Pancreas (tissue), 10 donors: Measurements from ENCODE around the gene IL20RA. TPM values are rescaled to one million over a fixed set of nuclear protein-coding genes. Genes with fewer than 3 reads are reported as not detected.
"Not testable (repeated sequence)": the region's sequence is repeated elsewhere in the genome, so short reads cannot be mapped to it uniquely, and the experiment has no call there.

ENCODE experiments used
- ATAC-seq, 4 donors: fragments of 200-7000 bp; cut with Tn5 transposase; one replicate each; pipeline versions ENCODE4 v1.8.0 to v1.9.1; 2020; ENCODE audit warnings: mild to moderate bottlenecking in 4 of 4, moderate library complexity in 4 of 4
- DNase-seq, 6 donors: peaks; one replicate each; pipeline ENCODE4 v3.0.0-alpha.2; 2020
- FAIRE-seq: peaks from 2 replicates; lab custom pipeline; 2012; peaks lifted over from hg19 to GRCh38; lab: Jason Lieb, UNC
- H3K27ac ChIP-seq, 4 donors: fragments of 200-600 bp; sonication (generic); 1 replicate in 3 of 4; 2 replicates in 1 of 4; pipeline versions ENCODE4 v1.5.0 to v1.8.0; 2020
- H3K27me3 ChIP-seq, 4 donors: fragments of 200-600 bp; one replicate each; pipeline ENCODE4 v1.8.0; 2021
- H3K36me3 ChIP-seq, 3 donors: fragments of 200-600 bp; sonication (generic) in 1 of 3; one replicate each; pipeline versions ENCODE4 v1.5.0 to v1.8.0; 2020 to 2021
- H3K4me1 ChIP-seq, 3 donors: fragments of 200-600 bp; one replicate each; pipeline ENCODE4 v1.8.0; 2021
- H3K4me3 ChIP-seq, 4 donors: fragments of 200-600 bp; sonication (generic) in 2 of 4; one replicate each; pipeline versions ENCODE4 v1.5.0 to v1.8.0; 2020 to 2021
- H3K9me3 ChIP-seq, 4 donors: fragments of 200-600 bp; one replicate each; pipeline ENCODE4 v1.8.0; 2021
- WGBS, 2 donors: extraction: QIAGEN DNeasy Blood & Tissue Kit; methylation state at CpG; one replicate each; pipeline ENCODE4 v1.1.7; 2013; 5-methylcytosine and 5-hydroxymethylcytosine counted together
- intact Hi-C, 3 donors: fragments of 100-400 bp; cut with DNase I; formaldehyde crosslinking; loops; one replicate each; pipeline versions ENCODE4 v1.11.1 to v1.14.2; 2022
- polyA plus RNA-seq, 2 donors: library from polyadenylated mRNA; stranded (reverse); fragments of 200-250 nt; gene quantifications; one replicate each; pipeline ENCODE4 v1.2.3, GENCODE V29; 2013
- total RNA-seq, 6 donors: library from RNA; stranded (reverse); fragmentation: NEBNext Ultra II Directional in 4 of 6; extraction: Animal tissue kit (Norgen Biotek cat#: 25700) in 4 of 6; gene quantifications; one replicate each; pipeline versions ENCODE4 v1.2.1 to v1.2.4, GENCODE V29; 2021 to 2023
- TF ChIP-seq, protein P1 (sequence below), 4 donors: fragments of 200-600 bp; sonication (generic) in 3 of 4; IDR thresholded peaks; one replicate each; pipeline versions ENCODE4 v1.5.0 to v1.8.0; 2021; ENCODE audit warnings: antibody characterized with exemption in 4 of 4
- donor health status: healthy with polysubstance abuse.
- donor health status: DM: no; HTN: no; CAD: no; lungs with moderate emphysema.
- donor health status: DM: no; HTN: no; CAD: no.
- donor health status: control.
- donor health status: control.
- donor health status: Bipolar disorder and iron deficiency.
- donor health status: DM: yes; HTN: yes; CAD: no.
- donor health status: DM: no; HTN: no; CAD: no.
- donor health status: DM: no; HTN: no; CAD: no.
- donor health status: DM: yes; HTN: yes; CAD: no.

The IL20RA gene
- total and polyA plus RNA-seq, 8 donors = 5.5 to 22.2 (median 9.0) TPM

DNA sequence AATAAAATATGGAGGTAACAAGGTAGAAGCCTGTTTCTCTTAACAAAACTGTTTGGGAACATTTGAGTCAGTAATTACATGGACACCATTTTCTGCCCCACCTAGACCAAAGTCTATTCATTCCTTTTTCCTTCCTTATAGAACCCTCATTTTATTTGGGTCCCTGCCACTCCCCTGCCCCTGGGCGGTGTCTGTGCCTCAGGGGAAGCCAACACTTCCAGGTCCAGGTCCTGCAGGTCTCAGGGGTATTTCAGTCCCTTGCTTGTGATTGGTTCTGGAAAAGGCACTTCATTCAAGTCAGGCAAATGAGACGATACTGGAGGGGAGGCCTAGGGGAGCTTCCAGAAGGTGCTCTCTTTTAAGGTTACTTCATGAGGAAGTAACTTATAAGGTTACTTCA lies 80.4 kb downstream of the IL20RA start:
- TF ChIP-seq, protein P1, sequence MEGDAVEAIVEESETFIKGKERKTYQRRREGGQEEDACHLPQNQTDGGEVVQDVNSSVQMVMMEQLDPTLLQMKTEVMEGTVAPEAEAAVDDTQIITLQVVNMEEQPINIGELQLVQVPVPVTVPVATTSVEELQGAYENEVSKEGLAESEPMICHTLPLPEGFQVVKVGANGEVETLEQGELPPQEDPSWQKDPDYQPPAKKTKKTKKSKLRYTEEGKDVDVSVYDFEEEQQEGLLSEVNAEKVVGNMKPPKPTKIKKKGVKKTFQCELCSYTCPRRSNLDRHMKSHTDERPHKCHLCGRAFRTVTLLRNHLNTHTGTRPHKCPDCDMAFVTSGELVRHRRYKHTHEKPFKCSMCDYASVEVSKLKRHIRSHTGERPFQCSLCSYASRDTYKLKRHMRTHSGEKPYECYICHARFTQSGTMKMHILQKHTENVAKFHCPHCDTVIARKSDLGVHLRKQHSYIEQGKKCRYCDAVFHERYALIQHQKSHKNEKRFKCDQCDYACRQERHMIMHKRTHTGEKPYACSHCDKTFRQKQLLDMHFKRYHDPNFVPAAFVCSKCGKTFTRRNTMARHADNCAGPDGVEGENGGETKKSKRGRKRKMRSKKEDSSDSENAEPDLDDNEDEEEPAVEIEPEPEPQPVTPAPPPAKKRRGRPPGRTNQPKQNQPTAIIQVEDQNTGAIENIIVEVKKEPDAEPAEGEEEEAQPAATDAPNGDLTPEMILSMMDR (IDR thresholded peaks at IDR 0.05) = no peak
- no peaks in the 10 kb centered on the region for H3K36me3 ChIP-seq
- FAIRE-seq (no peak), ATAC-seq (no peak), DNase-seq (no peak)
- WGBS, 2 donors = 88 to 91% methylated on average over 2 of the region's 2 CpGs
- no peaks in the 10 kb centered on the region for H3K27me3 ChIP-seq
- H3K27ac ChIP-seq = no peak overlapping the region
- H3K4me1 ChIP-seq = no peaks in the 10 kb centered on the region
- H3K4me3 ChIP-seq = no peak overlapping the region
- no peaks in the 10 kb centered on the region for H3K9me3 ChIP-seq
- intact Hi-C loops = no loop called here

DNA sequence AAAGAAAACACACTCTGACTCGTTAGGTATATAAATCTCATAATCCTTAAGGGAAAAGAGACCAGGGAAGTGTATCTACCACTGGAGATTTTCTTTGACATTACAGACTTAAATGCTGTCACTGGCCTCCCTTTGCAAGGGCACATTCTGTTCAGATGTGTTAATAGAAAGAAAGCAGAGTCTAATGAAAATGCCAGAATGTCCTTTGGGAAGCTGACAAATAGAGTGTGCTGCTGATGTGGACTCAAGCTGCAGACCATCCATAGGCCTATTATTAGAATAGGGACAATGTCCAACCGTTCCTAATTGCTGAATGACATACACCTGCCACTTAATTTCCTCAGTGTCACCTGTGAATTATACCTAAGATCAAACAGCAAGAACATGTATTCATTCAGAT lies 81.5 kb downstream of the IL20RA start:
- Histone ChIP-seq H3K9me3 (no peaks in the 10 kb centered on the region), H3K36me3 (no peaks in the 10 kb centered on the region), H3K27ac (no peak overlapping the region), H3K4me3 (no peak overlapping the region), H3K4me1 (no peaks in the 10 kb centered on the region), H3K27me3 (no peaks in the 10 kb centered on the region)
- TF ChIP-seq, protein P1 (IDR thresholded peaks at IDR 0.05) = no peak
- FAIRE-seq (no peak), DNase-seq (no peak), ATAC-seq (no peak)
- intact Hi-C loops = no loop called here
- WGBS, 2 donors = 75 to 78% methylated on average over 2 of the region's 2 CpGs

DNA sequence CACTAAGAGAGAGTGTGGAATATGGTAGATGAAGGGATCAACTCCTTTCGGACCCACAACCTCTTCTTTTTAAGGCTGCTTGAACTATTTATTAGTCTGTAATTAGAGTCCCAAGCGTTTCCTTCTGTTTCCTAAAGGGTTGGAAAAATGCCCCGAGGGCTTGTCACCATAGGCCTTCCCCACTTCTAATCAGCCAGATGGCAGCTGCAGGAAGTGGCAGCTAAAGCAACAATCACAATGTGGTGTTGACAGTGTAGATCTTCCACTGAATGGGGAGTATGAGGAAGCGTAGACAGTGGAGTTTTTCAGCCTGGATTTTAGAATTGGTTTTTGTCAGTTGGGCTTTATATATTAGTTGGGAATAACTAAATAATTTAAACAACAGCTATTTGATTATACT lies 82.1 kb downstream of the IL20RA start:
- 45 to 52% methylated on average over 4 of the region's 4 CpGs for WGBS, 2 donors
- TF ChIP-seq, protein P1 (IDR thresholded peaks at IDR 0.05) = no peak
- DNase-seq (peak in 2 of 6 donors; percentile 7 to 23), FAIRE-seq (no peak), ATAC-seq (peak; percentile 43 to 91 (median 82))
- H3K4me1 ChIP-seq = no peaks in the 10 kb centered on the region
- no peak overlapping the region for H3K27ac ChIP-seq
- no peak overlapping the region for H3K4me3 ChIP-seq
- intact Hi-C loops = no loop called here
- H3K9me3 ChIP-seq = no peaks in the 10 kb centered on the region
- no peaks in the 10 kb centered on the region for H3K27me3 ChIP-seq
- H3K36me3 ChIP-seq = no peaks in the 10 kb centered on the region

DNA sequence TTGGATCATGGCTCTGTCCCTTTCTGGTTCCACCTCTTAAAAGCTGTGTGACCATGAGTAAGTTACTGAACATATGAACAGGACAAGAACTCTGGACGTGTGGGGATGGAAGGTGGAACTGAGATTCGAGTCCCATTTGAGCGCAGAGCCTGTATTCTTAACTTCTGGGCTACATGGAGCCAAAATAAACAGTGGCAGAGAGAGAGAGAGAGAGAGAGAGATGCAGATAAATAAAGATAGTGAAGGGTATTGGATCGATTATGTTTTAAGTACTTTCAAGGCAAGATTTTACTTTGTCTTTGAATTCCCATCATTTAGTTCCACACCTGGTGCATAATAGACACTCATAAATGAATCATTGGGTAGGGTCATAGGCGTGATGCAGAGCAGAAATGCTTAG lies 82.9 kb downstream of the IL20RA start:
- no peak for DNase-seq
- no peaks in the 10 kb centered on the region for H3K27me3 ChIP-seq
- peak in 3 of 4 donors; percentile 15 to 51 (median 49) for ATAC-seq
- FAIRE-seq = no peak
- intact Hi-C loops = no loop called here
- H3K9me3 ChIP-seq = no peaks in the 10 kb centered on the region
- H3K27ac ChIP-seq = no peak overlapping the region
- 32 to 39% methylated on average over 5 of the region's 5 CpGs for WGBS, 2 donors
- H3K4me3 ChIP-seq = no peak overlapping the region
- H3K4me1 ChIP-seq = no peaks in the 10 kb centered on the region
- TF ChIP-seq, protein P1 (IDR thresholded peaks at IDR 0.05) = no peak
- H3K36me3 ChIP-seq = no peaks in the 10 kb centered on the region

DNA sequence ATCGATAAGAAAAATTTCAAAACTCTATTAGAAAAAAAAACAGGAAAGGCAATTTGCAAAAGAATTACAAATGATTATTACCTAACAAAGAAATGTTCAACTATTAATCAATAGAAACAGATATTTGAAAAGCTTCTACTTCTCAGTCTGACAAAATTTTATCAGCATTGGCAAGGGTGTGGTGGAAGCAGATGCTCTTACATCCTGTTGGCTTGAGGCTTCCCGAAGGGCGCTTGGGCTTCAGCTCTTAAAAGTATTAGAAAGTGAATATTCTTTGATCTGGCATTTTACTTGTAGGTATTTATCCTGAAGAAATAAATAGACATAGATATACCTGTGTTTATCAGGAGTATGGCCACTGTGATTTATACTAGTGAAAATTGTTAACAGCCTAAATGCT lies 84.0 kb downstream of the IL20RA start:
- H3K27ac ChIP-seq = no peak overlapping the region
- H3K9me3 ChIP-seq = no peaks in the 10 kb centered on the region
- TF ChIP-seq, protein P1 (IDR thresholded peaks at IDR 0.05) = no peak
- 89 to 92% methylated on average over 3 of the region's 3 CpGs for WGBS, 2 donors
- intact Hi-C loops = no loop called here
- H3K36me3 ChIP-seq = no peaks in the 10 kb centered on the region
- no peaks in the 10 kb centered on the region for H3K4me1 ChIP-seq
- FAIRE-seq (no peak), ATAC-seq (no peak), DNase-seq (no peak)
- no peak overlapping the region for H3K4me3 ChIP-seq
- H3K27me3 ChIP-seq = no peaks in the 10 kb centered on the region

DNA sequence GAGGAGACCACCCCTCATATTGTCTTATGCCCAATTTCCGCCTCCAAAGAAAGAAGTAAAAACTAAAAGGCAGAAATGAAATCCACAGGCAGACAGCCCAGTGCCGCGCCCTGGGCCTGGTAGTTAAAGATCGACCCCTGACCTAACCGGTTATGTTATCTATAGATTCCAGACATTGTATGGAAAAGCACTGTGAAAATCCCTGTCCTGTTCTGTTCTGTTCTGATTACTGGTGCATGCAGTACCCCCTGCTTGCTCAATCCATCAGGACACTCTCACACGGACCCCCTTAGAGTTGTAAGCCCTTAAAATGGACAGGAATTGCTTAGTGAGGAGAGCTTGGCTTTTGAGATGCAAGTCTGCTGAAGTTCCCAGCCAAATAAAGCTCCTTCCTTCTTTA lies 84.8 kb downstream of the IL20RA start:
- ATAC-seq, FAIRE-seq, H3K27me3 ChIP-seq, DNase-seq, intact Hi-C loops, H3K4me3 ChIP-seq, H3K27ac ChIP-seq, H3K9me3 ChIP-seq, H3K36me3 ChIP-seq, H3K4me1 ChIP-seq: not testable (repeated sequence)
- WGBS, 2 donors = 79 to 83% methylated on average over 6 of the region's 6 CpGs
